HepG2 (cell line): ENCODE measurements around the gene DCDC2. TPM values are rescaled to one million over a fixed set of nuclear protein-coding genes. Genes with fewer than 3 reads are reported as not detected.
A peak's percentile ranks its signal among the peaks of the same experiment; 100 is the strongest.

ENCODE experiments used
- ATRX ChIP-seq: sonication (generic); formaldehyde crosslinking; IDR thresholded peaks from 2 replicates; pipeline ENCODE4 v1.4.0; 2020; ENCODE audit warnings: missing genetic modification reagents, borderline replicate concordance
- HNF4G ChIP-seq, 2 experiments: sonication (generic) in 1 of 2; formaldehyde crosslinking in 1 of 2; IDR thresholded peaks; 2 replicates each; pipeline versions ENCODE4 v1.4.0 to v1.6.1; 2011 to 2020; ENCODE audit warnings: borderline replicate concordance in 2 of 2, low read depth in 2 of 2, mild to moderate bottlenecking in 2 of 2, low read length in 1 of 2, missing genetic modification reagents in 1 of 2, moderate library complexity in 1 of 2
- HOXA7 ChIP-seq: sonication (generic); formaldehyde crosslinking; IDR thresholded peaks from 2 replicates; pipeline ENCODE4 v1.8.1; 2022; ENCODE audit warnings: mild to moderate bottlenecking, missing genetic modification reagents, moderate library complexity
- KDM5A ChIP-seq: fragments of 200-600 bp; sonication (generic); IDR thresholded peaks from 2 replicates; pipeline ENCODE4 v1.7.0; 2018; ENCODE audit warnings: antibody characterized with exemption, mild to moderate bottlenecking, low read length, borderline replicate concordance
- MBD4 ChIP-seq: IDR thresholded peaks from 2 replicates; pipeline ENCODE4 v1.6.1; 2012; ENCODE audit warnings: low read length, inconsistent platforms, borderline replicate concordance
- NR2C2 ChIP-seq: sonication (generic); formaldehyde crosslinking; IDR thresholded peaks from 2 replicates; pipeline ENCODE4 v1.4.0; 2020; ENCODE audit warnings: missing genetic modification reagents, mild to moderate bottlenecking, moderate library complexity, borderline replicate concordance
- PTBP1 ChIP-seq: fragments of 200-400 bp; formaldehyde crosslinking; IDR thresholded peaks from 2 replicates; pipeline ENCODE4 v1.6.1; 2018; ENCODE audit warnings: low read length, low read depth; ENCODE audit not compliant: poor library complexity, severe bottlenecking
- YEATS2 ChIP-seq: sonication (generic); formaldehyde crosslinking; IDR thresholded peaks from 2 replicates; pipeline ENCODE4 v1.4.0; 2020; ENCODE audit warnings: missing genetic modification reagents, borderline replicate concordance
- ZNF12 ChIP-seq: sonication (generic); formaldehyde crosslinking; IDR thresholded peaks from 2 replicates; pipeline ENCODE4 v1.5.0; 2020; ENCODE audit warnings: missing genetic modification reagents
- ZNF329 ChIP-seq: sonication (generic); formaldehyde crosslinking; IDR thresholded peaks from 2 replicates; pipeline ENCODE4 v1.9.0; 2021; ENCODE audit warnings: low read depth, mild to moderate bottlenecking, missing genetic modification reagents
- ZNF33B ChIP-seq: sonication (generic); formaldehyde crosslinking; IDR thresholded peaks from 2 replicates; pipeline ENCODE4 v1.5.1; 2020; ENCODE audit warnings: mild to moderate bottlenecking, missing genetic modification reagents
- polyA plus RNA-seq, 8 experiments: library from polyadenylated mRNA; depleted of rRNA in 3 of 8; stranded (reverse) in 7 of 8; unstranded in 1 of 8; fragments of >200 nt; fragmentation: Illumina TruSeq in 4 of 8; extraction: Trizol in 4 of 8; gene quantifications; 2 replicates each; pipeline versions ENCODE4 v1.2.1 to v1.2.3, GENCODE V29; 2011 to 2016; ENCODE audit warnings: low read depth in 4 of 8, missing spikeins in 1 of 8, mixed read lengths in 1 of 8; ENCODE audit not compliant: insufficient read depth in 1 of 8
- total RNA-seq, 5 experiments: library from RNA; depleted of rRNA; stranded (reverse); fragments of >200 nt; fragmentation: Illumina TruSeq; extraction: Trizol; gene quantifications; 2 replicates each; pipeline ENCODE4 v1.2.3, GENCODE V29; 2016; ENCODE audit warnings: low read depth in 1 of 5
- TF ChIP-seq, protein P1 (sequence below): fragments of 450-650 bp; IDR thresholded peaks from 2 replicates; pipeline ENCODE4 v1.6.1; 2017; ENCODE audit warnings: mild to moderate bottlenecking
- TF ChIP-seq, protein P2 (sequence below): sonication (generic); formaldehyde crosslinking; conservative IDR thresholded peaks from 2 replicates; pipeline ENCODE4 v1.4.0; 2020; ENCODE audit warnings: missing genetic modification reagents
- TF ChIP-seq, protein P3 (sequence below): sonication (generic); formaldehyde crosslinking; IDR thresholded peaks from 2 replicates; pipeline ENCODE4 v1.4.0; 2020; ENCODE audit warnings: missing genetic modification reagents
- TF ChIP-seq, protein P4 (sequence below), 2 experiments: sonication (generic) in 1 of 2; formaldehyde crosslinking in 1 of 2; IDR thresholded peaks; 2 replicates each; pipeline versions ENCODE4 v1.4.0 to v1.6.1; 2016 to 2020; ENCODE audit warnings: borderline replicate concordance in 1 of 2, low read depth in 1 of 2, mild to moderate bottlenecking in 1 of 2, missing genetic modification reagents in 1 of 2

The DCDC2 gene
- total and polyA plus RNA-seq, 2 of the 13 experiments (the other 11 are each of a cell fraction or from before 2014, with no cell fraction given), result 9.0 to 36.2 TPM

DNA sequence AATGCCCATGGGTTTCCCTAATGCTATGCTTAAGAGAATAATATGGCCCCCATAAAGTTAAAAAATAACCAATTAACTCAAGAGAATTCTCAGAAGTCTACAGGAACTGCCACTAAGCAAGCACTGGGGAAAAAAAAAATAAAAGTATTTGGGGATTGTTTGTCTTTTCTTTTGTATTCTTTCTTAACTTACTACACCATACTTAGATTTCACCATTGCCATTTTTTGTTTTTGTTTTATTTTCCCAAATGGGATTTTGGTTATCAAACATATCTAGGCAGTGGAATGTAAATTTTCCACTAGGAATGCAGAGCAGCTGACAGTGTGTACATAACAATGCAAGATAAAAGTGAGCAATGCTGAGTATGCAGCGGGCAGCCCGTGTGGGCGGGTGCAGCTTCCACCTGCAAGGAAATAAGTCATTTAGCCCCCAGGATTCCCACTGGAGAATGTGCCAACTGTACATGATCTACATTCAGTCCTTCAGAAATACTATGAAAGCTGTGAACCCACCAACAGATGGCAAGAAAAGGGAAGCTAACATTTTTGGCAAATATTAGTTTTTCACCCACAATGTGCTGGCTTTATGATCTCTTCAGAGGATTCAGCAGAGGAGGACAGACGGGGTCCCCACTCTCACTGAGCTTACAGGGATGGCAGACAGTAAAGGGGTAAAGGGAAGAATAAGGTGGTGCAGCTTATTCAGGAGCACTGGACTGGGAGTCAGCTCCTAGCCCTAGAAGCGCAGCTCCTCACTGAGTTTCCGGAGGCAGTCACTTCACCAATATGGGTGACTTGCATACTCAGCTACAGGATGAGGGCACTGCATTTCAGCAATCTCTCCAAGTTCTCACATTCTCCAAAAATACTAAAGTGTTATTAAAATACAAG is 44.4 kb downstream of the DCDC2 start (continued):
- TF ChIP-seq, protein P1, sequence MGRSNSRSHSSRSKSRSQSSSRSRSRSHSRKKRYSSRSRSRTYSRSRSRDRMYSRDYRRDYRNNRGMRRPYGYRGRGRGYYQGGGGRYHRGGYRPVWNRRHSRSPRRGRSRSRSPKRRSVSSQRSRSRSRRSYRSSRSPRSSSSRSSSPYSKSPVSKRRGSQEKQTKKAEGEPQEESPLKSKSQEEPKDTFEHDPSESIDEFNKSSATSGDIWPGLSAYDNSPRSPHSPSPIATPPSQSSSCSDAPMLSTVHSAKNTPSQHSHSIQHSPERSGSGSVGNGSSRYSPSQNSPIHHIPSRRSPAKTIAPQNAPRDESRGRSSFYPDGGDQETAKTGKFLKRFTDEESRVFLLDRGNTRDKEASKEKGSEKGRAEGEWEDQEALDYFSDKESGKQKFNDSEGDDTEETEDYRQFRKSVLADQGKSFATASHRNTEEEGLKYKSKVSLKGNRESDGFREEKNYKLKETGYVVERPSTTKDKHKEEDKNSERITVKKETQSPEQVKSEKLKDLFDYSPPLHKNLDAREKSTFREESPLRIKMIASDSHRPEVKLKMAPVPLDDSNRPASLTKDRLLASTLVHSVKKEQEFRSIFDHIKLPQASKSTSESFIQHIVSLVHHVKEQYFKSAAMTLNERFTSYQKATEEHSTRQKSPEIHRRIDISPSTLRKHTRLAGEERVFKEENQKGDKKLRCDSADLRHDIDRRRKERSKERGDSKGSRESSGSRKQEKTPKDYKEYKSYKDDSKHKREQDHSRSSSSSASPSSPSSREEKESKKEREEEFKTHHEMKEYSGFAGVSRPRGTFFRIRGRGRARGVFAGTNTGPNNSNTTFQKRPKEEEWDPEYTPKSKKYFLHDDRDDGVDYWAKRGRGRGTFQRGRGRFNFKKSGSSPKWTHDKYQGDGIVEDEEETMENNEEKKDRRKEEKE, result no peak
- TF ChIP-seq, protein P2, sequence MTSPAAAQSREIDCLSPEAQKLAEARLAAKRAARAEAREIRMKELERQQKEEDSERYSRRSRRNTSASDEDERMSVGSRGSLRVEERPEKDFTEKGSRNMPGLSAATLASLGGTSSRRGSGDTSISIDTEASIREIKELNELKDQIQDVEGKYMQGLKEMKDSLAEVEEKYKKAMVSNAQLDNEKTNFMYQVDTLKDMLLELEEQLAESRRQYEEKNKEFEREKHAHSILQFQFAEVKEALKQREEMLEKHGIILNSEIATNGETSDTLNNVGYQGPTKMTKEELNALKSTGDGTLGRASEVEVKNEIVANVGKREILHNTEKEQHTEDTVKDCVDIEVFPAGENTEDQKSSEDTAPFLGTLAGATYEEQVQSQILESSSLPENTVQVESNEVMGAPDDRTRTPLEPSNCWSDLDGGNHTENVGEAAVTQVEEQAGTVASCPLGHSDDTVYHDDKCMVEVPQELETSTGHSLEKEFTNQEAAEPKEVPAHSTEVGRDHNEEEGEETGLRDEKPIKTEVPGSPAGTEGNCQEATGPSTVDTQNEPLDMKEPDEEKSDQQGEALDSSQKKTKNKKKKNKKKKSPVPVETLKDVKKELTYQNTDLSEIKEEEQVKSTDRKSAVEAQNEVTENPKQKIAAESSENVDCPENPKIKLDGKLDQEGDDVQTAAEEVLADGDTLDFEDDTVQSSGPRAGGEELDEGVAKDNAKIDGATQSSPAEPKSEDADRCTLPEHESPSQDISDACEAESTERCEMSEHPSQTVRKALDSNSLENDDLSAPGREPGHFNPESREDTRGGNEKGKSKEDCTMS (CRISPR knock-in tag), result no peak
- TF ChIP-seq, protein P3, sequence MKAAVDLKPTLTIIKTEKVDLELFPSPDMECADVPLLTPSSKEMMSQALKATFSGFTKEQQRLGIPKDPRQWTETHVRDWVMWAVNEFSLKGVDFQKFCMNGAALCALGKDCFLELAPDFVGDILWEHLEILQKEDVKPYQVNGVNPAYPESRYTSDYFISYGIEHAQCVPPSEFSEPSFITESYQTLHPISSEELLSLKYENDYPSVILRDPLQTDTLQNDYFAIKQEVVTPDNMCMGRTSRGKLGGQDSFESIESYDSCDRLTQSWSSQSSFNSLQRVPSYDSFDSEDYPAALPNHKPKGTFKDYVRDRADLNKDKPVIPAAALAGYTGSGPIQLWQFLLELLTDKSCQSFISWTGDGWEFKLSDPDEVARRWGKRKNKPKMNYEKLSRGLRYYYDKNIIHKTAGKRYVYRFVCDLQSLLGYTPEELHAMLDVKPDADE (CRISPR knock-in tag), result no peak
- TF ChIP-seq HOXA7 (CRISPR knock-in tag) (no peak), YEATS2 (CRISPR knock-in tag) (peak; percentile 46; the same call in 1 of the 2 replicates), PTBP1 (no peak), ZNF33B (CRISPR knock-in tag) (no peak), ZNF12 (CRISPR knock-in tag) (0 out of 2 replicates have a peak, but pooled peaks have one; percentile 38), ZNF329 (CRISPR knock-in tag) (no peak), MBD4 (0 out of 2 replicates have a peak, but pooled peaks have one; percentile 46), NR2C2 (CRISPR knock-in tag) (no peak), ATRX (CRISPR knock-in tag) (no peak), KDM5A (no peak; the same call in 1 of the 2 replicates), HNF4G (IDR thresholded peaks at IDR 0.05; ENCODE audit: borderline replicate concordance, low read depth, low read length) (peak; percentile 80; the same call in 1 of the 2 replicates), HNF4G (CRISPR knock-in tag; IDR thresholded peaks at IDR 0.05; ENCODE audit: borderline replicate concordance, low read depth) (no peak)
- TF ChIP-seq, protein P4, sequence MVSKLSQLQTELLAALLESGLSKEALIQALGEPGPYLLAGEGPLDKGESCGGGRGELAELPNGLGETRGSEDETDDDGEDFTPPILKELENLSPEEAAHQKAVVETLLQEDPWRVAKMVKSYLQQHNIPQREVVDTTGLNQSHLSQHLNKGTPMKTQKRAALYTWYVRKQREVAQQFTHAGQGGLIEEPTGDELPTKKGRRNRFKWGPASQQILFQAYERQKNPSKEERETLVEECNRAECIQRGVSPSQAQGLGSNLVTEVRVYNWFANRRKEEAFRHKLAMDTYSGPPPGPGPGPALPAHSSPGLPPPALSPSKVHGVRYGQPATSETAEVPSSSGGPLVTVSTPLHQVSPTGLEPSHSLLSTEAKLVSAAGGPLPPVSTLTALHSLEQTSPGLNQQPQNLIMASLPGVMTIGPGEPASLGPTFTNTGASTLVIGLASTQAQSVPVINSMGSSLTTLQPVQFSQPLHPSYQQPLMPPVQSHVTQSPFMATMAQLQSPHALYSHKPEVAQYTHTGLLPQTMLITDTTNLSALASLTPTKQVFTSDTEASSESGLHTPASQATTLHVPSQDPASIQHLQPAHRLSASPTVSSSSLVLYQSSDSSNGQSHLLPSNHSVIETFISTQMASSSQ (IDR thresholded peaks at IDR 0.05; ENCODE audit: low read depth), result peak; percentile 84
- TF ChIP-seq, protein P4 (CRISPR knock-in tag; IDR thresholded peaks at IDR 0.05; ENCODE audit: borderline replicate concordance), result peak; percentile 93
